Mucosa of gallbladder (tissue), 1 donor: ENCODE measurements around the gene SOBP. TPM values are rescaled to one million over a fixed set of nuclear protein-coding genes. Genes with fewer than 3 reads are reported as not detected.
"Not testable (repeated sequence)": the region's sequence is repeated elsewhere in the genome, so short reads cannot be mapped to it uniquely, and the experiment has no call there.

Experiments
- DNase-seq: peaks from one replicate; pipeline ENCODE4 v3.0.0-alpha.2; 2020; ENCODE audit warnings: low spot score
- total RNA-seq: library from RNA; stranded (reverse); gene quantifications from one replicate; pipeline ENCODE4 v1.2.1, GENCODE V29; 2021
- donor health status: DM: no; HTN: no; CAD: no.

SOBP gene
- total RNA-seq, 1 donor from 2014 or later = 11.0 TPM

GRCh38 chr6:107553121-107553520 is 63.2 kb downstream of the SOBP start:
- DNase-seq = not testable (repeated sequence)

- no peak for DNase-seq
Measured at GRCh38 chr6:107554326-107554725, 64.4 kb downstream of the SOBP start.

- no peak for DNase-seq
Measured at GRCh38 chr6:107554918-107555317, 65.0 kb downstream of the SOBP start.

- DNase-seq = no peak
Measured at GRCh38 chr6:107555449-107555848, 65.5 kb downstream of the SOBP start.

- no peak for DNase-seq
Measured at GRCh38 chr6:107556082-107556481, 66.2 kb downstream of the SOBP start.

GRCh38 chr6:107557698-107558097 is 67.8 kb downstream of the SOBP start:
- no peak for DNase-seq

- DNase-seq = peak; percentile 30
Measured at GRCh38 chr6:107560657-107561056, 70.7 kb downstream of the SOBP start.

- peak; percentile 17 for DNase-seq
Measured at GRCh38 chr6:107561306-107561705, 71.4 kb downstream of the SOBP start.

GRCh38 chr6:107563694-107564588 is 74.0 kb downstream of the SOBP start:
- no peak for DNase-seq

GRCh38 chr6:107564589-107564951 is 74.7 kb downstream of the SOBP start:
- no peak for DNase-seq

GRCh38 chr6:107565165-107565723 is 75.3 kb downstream of the SOBP start:
- DNase-seq = no peak

- no peak for DNase-seq
Measured at GRCh38 chr6:107567643-107568042, 77.7 kb downstream of the SOBP start.

GRCh38 chr6:107569473-107569872 is 79.6 kb downstream of the SOBP start:
- no peak for DNase-seq

GRCh38 chr6:107571354-107571753 is 81.4 kb downstream of the SOBP start:
- DNase-seq = no peak

- DNase-seq = no peak
Measured at GRCh38 chr6:107572886-107573285, 83.0 kb downstream of the SOBP start.

GRCh38 chr6:107574856-107575255 is 84.9 kb downstream of the SOBP start:
- no peak for DNase-seq

GRCh38 chr6:107576852-107577251 is 86.9 kb downstream of the SOBP start:
- DNase-seq = no peak

GRCh38 chr6:107578642-107579341 is 88.9 kb downstream of the SOBP start:
- DNase-seq = no peak

- no peak for DNase-seq
Measured at GRCh38 chr6:107579456-107580056, 89.6 kb downstream of the SOBP start.

- no peak for DNase-seq
Measured at GRCh38 chr6:107582086-107582485, 92.2 kb downstream of the SOBP start.

GRCh38 chr6:107584726-107585125 is 94.8 kb downstream of the SOBP start:
- no peak for DNase-seq

GRCh38 chr6:107585815-107586435 is 96.0 kb downstream of the SOBP start:
- no peak for DNase-seq
